ENCODE results near the gene TOB1.

- no peak for TF ChIP-seq CTCF (IDR thresholded peaks at IDR 0.05)
- no peak for TF ChIP-seq POLR2A (IDR thresholded peaks at IDR 0.05)
These were observed 27.9 kb downstream of the TOB1 start for GRCh38 chr17:50837980-50838954.

All from stomach (tissue), 4 donors.